ENCODE measurements around the gene FARS2. TPM values are rescaled to one million over a fixed set of nuclear protein-coding genes. Genes with fewer than 3 reads are reported as not detected.

Gene FARS2
- total RNA-seq, 4 donors from 2014 or later, result 8.3 to 18.5 (median 13.0) TPM

GRCh38 chr6:5435449-5435848, 174.1 kb downstream of the FARS2 start:
- no peak overlapping the region for H3K27ac ChIP-seq
- no peak for TF ChIP-seq CTCF (IDR thresholded peaks at IDR 0.05)
- TF ChIP-seq POLR2A (IDR thresholded peaks at IDR 0.05), result no peak
- H3K4me3 ChIP-seq, result no peak overlapping the region
- no peak for DNase-seq
- no peaks in the 10 kb centered on the region for H3K27me3 ChIP-seq
- peaks cover 0 to 18% (median 0%) of the 10 kb centered on the region in 3 donors for H3K36me3 ChIP-seq
- intact Hi-C loops (cut with DNase I), result no loop called here
- WGBS, 2 donors, result 82 to 89% methylated on average over 7 of the region's 7 CpGs
- H3K4me1 ChIP-seq, result no peaks in the 10 kb centered on the region
- no peaks in the 10 kb centered on the region for H3K9me3 ChIP-seq

GRCh38 chr6:5438922-5439584, 177.7 kb downstream of the FARS2 start:
- intact Hi-C loops (cut with DNase I), result no loop called here
- H3K27ac ChIP-seq, result no peak overlapping the region
- H3K4me3 ChIP-seq, result no peak overlapping the region
- H3K9me3 ChIP-seq, result no peaks in the 10 kb centered on the region
- no peaks in the 10 kb centered on the region for H3K27me3 ChIP-seq
- WGBS, 2 donors, result 79 to 81% methylated on average over 5 of the region's 5 CpGs
- no peak for TF ChIP-seq POLR2A (IDR thresholded peaks at IDR 0.05)
- TF ChIP-seq CTCF (IDR thresholded peaks at IDR 0.05), result no peak
- no peaks in the 10 kb centered on the region for H3K36me3 ChIP-seq
- H3K4me1 ChIP-seq, result peaks cover 0 to 7% (median 0%) of the 10 kb centered on the region in 3 donors
- DNase-seq, result no peak

GRCh38 chr6:5439749-5440148, 178.4 kb downstream of the FARS2 start:
- no peak for DNase-seq
- no peaks in the 10 kb centered on the region for H3K9me3 ChIP-seq
- no peak overlapping the region for H3K27ac ChIP-seq
- WGBS, 2 donors, result 62 to 63% methylated on average over 3 of the region's 3 CpGs
- intact Hi-C loops (cut with DNase I), result no loop called here
- no peaks in the 10 kb centered on the region for H3K27me3 ChIP-seq
- TF ChIP-seq CTCF (IDR thresholded peaks at IDR 0.05) (no peak), POLR2A (IDR thresholded peaks at IDR 0.05) (no peak)
- H3K36me3 ChIP-seq, result no peaks in the 10 kb centered on the region
- peaks cover 0 to 7% (median 0%) of the 10 kb centered on the region in 3 donors for H3K4me1 ChIP-seq
- no peak overlapping the region for H3K4me3 ChIP-seq

GRCh38 chr6:5442319-5442718, 181.0 kb downstream of the FARS2 start:
- intact Hi-C loops (cut with DNase I), result no loop called here
- H3K27ac ChIP-seq, result no peak overlapping the region
- H3K4me3 ChIP-seq, result no peak overlapping the region
- H3K9me3 ChIP-seq, result no peaks in the 10 kb centered on the region
- no peaks in the 10 kb centered on the region for H3K36me3 ChIP-seq
- TF ChIP-seq CTCF (IDR thresholded peaks at IDR 0.05), result no peak
- TF ChIP-seq POLR2A (IDR thresholded peaks at IDR 0.05), result no peak
- H3K27me3 ChIP-seq, result no peaks in the 10 kb centered on the region
- no peak for DNase-seq
- WGBS, 2 donors, result 67 to 80% methylated on average over 2 of the region's 2 CpGs
- H3K4me1 ChIP-seq, result peaks cover 0 to 7% (median 0%) of the 10 kb centered on the region in 3 donors

GRCh38 chr6:5442916-5443315, 181.6 kb downstream of the FARS2 start:
- DNase-seq, result no peak
- no peak overlapping the region for H3K27ac ChIP-seq
- WGBS, 2 donors, result 67 to 79% methylated on average over 2 of the region's 2 CpGs
- no peak overlapping the region for H3K4me3 ChIP-seq
- no peaks in the 10 kb centered on the region for H3K27me3 ChIP-seq
- TF ChIP-seq POLR2A (IDR thresholded peaks at IDR 0.05) (no peak), CTCF (IDR thresholded peaks at IDR 0.05) (no peak)
- H3K4me1 ChIP-seq, result peaks cover 0 to 7% (median 0%) of the 10 kb centered on the region in 3 donors
- H3K36me3 ChIP-seq, result no peaks in the 10 kb centered on the region
- intact Hi-C loops (cut with DNase I), result no loop called here
- no peaks in the 10 kb centered on the region for H3K9me3 ChIP-seq

All from esophagus squamous epithelium (tissue), 5 donors.